Activated gamma-delta T cell treated with anti-CD3 and anti-CD28 coated beads, Interleukin-2, amount 50 U/mL, for 16 hours (primary cell): ENCODE results near the gene CD200R1.

Experiments
- DNase-seq: peaks from one replicate; pipeline ENCODE4 v3.0.0-alpha.2; 2020; ENCODE audit warnings: low read depth

The CD200R1 gene

DNA sequence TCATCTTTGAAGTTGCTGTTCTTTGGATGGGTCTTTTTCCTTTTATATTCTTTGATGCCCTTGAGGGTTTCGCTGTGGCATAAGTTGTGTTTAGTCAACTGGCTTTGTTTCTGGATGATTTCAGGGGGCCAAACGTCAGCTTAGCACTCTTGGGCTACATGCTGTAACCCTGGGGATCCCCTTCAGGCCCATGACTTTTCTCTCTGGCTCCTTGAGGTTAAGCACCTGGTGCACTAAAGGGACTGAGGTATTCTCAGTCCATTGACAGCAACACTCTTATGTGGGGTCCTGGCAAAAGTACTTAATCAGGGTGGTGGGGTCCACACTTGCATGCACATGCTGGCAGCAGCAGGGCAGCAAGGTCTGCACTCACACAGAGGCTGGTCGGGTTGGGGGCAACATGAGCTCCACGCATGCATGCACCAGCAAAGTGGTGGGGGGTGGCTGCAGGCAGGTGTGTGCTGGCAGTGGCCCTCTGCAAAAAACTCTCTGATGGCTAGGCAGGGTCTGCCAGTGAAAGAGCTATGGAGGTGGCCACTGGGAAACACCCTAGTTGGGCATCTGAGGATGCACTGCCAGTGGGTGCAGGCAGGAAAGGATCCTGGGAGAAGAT is 90.1 kb downstream of the CD200R1 start:
- DNase-seq = no peak

DNA sequence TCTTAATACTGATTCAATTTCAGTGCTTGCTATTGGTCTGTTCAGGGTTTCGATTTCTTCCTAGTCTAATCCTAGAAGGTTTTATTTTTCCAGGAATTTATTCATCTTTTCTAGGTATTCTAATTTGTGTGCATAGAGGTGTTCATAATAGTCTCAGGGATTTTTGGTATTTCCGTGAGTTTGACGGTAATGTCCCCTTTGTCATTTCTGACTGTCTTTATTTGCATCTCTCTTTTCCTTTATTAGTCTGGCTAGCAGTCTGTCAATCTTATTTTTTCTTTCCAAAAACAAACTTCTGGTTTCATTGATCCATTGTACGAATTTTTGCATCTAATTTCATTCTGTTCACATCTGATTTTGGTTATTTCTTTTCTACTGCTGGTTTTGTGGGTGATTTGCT is 93.0 kb downstream of the CD200R1 start:
- DNase-seq = no peak

DNA sequence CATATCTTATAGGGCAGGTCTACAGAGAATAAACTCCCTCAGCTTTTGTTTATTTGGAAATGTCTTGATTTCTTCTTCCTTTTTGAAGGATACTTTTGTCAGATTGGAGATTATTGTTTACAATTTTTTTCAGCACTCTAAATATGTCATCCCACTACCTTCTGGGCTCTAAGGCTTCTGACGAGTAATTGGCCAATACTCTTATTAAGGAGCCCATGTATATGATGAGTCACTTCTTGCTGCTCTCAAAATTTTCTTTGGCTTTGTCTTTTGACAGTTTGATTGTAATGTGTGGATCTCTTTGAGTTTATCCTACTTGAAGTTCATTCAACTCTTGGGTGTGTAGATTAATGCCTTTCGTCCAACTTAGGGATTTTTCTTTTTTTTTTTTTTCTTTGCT is 99.3 kb downstream of the CD200R1 start:
- DNase-seq = no peak

DNA sequence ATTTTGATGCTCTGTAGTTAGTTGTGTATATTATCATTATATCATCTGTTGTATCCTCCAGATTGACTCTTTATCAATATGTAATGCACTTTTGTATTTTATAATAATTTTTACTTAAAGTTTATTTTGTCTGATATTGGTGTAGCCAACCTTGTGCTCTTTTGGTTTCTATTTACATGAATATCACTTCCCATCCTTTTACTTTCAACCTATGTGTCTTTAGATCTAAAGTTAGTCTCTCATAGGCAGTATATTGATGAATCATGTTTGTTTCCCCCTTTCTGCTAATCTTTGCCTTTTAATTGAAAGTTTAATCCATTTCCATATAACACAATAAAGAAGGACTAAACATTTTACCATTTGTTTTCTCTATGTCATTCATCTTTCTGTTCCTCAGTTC is 100.2 kb downstream of the CD200R1 start:
- no peak for DNase-seq

DNA sequence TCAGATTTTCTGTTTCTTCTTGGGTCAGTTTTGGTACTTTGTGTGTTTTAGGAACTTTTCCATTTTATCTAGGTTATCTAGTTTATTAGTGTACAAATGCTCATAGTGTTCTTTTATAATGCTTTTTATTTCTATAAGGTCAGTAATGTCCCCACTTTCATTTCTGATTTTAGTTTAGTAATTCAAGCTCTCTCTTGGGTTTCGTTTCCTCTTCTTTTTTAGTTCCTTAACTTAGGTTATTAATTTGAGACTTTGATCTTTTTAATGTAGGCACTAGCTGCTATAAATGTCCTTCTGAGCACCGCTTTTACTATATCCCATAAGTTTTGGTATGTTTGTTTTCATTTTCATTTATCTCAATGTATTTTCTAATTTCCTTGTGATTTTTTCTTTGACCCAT is 101.3 kb downstream of the CD200R1 start:
- no peak for DNase-seq

DNA sequence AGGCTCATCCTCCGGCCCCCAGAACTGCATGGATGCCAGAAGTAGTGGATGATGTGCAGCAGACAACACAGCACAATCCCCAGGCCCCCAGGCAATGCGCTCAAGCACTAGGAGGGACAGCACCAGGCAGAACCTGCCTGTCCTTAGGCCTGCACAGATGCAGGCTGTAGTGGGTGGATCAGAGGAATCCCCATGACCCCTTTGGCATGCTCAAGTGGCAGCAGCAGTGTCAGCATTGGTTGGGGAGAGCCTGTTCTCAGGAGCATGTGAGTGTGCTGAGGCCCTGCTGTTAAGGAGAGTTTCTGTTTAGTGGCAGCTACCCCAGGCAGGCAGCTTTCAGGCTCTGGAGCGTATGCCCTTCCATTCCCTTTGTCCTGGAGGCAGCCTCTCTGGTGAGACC is 103.2 kb downstream of the CD200R1 start:
- no peak for DNase-seq
